ENCODE results near the gene DRD4. TPM values are rescaled to one million over a fixed set of nuclear protein-coding genes. Genes with fewer than 3 reads are reported as not detected.

DRD4 gene
- total and polyA plus RNA-seq, 10 of the 15 experiments (the other 5 are each of a cell fraction or from before 2014, with no cell fraction given): not detected

- TF ChIP-seq RELB (IDR thresholded peaks at IDR 0.05; ENCODE audit: low read depth): no peak
- TF ChIP-seq TCF12 (IDR thresholded peaks at IDR 0.05; ENCODE audit: low read depth, low read length): no peak
- TF ChIP-seq ATF2 (IDR thresholded peaks at IDR 0.05; ENCODE audit: low read length): no peak
- no peak for TF ChIP-seq STAT1 (conservative IDR thresholded peaks at IDR 0.05)
- TF ChIP-seq NFXL1 (IDR thresholded peaks at IDR 0.05; ENCODE audit: borderline replicate concordance): no peak
- no peak for TF ChIP-seq STAT3 (IDR thresholded peaks at IDR 0.05; ENCODE audit: low read depth, low read length)
- no peak for TF ChIP-seq PML (IDR thresholded peaks at IDR 0.05; ENCODE audit: low read length)
- TF ChIP-seq, protein P1, sequence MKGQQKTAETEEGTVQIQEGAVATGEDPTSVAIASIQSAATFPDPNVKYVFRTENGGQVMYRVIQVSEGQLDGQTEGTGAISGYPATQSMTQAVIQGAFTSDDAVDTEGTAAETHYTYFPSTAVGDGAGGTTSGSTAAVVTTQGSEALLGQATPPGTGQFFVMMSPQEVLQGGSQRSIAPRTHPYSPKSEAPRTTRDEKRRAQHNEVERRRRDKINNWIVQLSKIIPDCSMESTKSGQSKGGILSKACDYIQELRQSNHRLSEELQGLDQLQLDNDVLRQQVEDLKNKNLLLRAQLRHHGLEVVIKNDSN (IDR thresholded peaks at IDR 0.05; ENCODE audit: borderline replicate concordance, extremely low read length, insufficient read depth, low read depth, low read length): no peak
- no peak for TF ChIP-seq BMI1 (IDR thresholded peaks at IDR 0.05; ENCODE audit: borderline replicate concordance)
- no peak for TF ChIP-seq ATF3 (IDR thresholded peaks at IDR 0.05; ENCODE audit: borderline replicate concordance, extremely low read depth, low read depth, low read length)
- no peak for TF ChIP-seq TARDBP (IDR thresholded peaks at IDR 0.05; ENCODE audit: borderline replicate concordance)
These were observed 13.7 kb upstream of the DRD4 start (continued) for GRCh38 chr11:623349-623869.
